ENCODE data around the gene KRTAP5-7. TPM values are rescaled to one million over a fixed set of nuclear protein-coding genes. Genes with fewer than 3 reads are reported as not detected.

The KRTAP5-7 gene
- polyA plus RNA-seq, 1 of the 3 experiments (the other 2 are of a cell fraction), result 0.07 TPM

- TF ChIP-seq USF2 (IDR thresholded peaks at IDR 0.05; ENCODE audit: borderline replicate concordance, low read depth, low read length) (no peak), GATA2 (CRISPR knock-in tag; IDR thresholded peaks at IDR 0.05) (no peak), ELF1 (IDR thresholded peaks at IDR 0.05) (no peak), NRF1 (IDR thresholded peaks at IDR 0.05; ENCODE audit: low read depth, low read length) (no peak)
These were observed 36.9 kb upstream of the KRTAP5-7 start (continued) for GRCh38 chr11:71490044-71490730.

- no peaks in the 10 kb centered on the region for H3K9me2 ChIP-seq
- no peak for DNase-seq
- no peaks in the 10 kb centered on the region for H3K9me3 ChIP-seq
- peaks cover 10 to 50% of the 10 kb centered on the region in 2 experiments for H3K36me3 ChIP-seq (replicated peaks in 1 of 2; ENCODE audit: control insufficient read depth in 1 of 2, insufficient read depth in 2 of 2, low read length in 1 of 2)
- no peak overlapping the region for H2AFZ ChIP-seq (ENCODE audit: low read depth)
- POLR2A ChIA-PET, result interaction anchor here (0.6 kb wide), 1 partner anchor 15 kb away, joined by 3 read pairs; no protein-coding TSS in a partner anchor
- H3K27ac ChIP-seq (ENCODE audit: low read depth in 2 of 2, low read length in 1 of 2), result no peak overlapping the region
- H3K4me2 ChIP-seq, result no peak overlapping the region
- TF ChIP-seq MXI1 (IDR thresholded peaks at IDR 0.05; ENCODE audit: low read depth, low read length) (no peak), SIN3A (IDR thresholded peaks at IDR 0.05; ENCODE audit: borderline replicate concordance, low read depth, low read length) (no peak), CHD2 (IDR thresholded peaks at IDR 0.05; ENCODE audit: low read length, partially characterized antibody) (no peak), USF1 (IDR thresholded peaks at IDR 0.05; ENCODE audit: borderline replicate concordance, low read depth) (no peak), FOXJ3 (CRISPR knock-in tag; IDR thresholded peaks at IDR 0.05) (no peak), MEF2A (IDR thresholded peaks at IDR 0.05; ENCODE audit: borderline replicate concordance, low read depth) (no peak), NFIC (IDR thresholded peaks at IDR 0.05; ENCODE audit: borderline replicate concordance) (no peak), RCOR1 (IDR thresholded peaks at IDR 0.05; ENCODE audit: low read length) (no peak), FOXM1 (IDR thresholded peaks at IDR 0.05; ENCODE audit: low read depth) (no peak), TEAD4 (IDR thresholded peaks at IDR 0.05; ENCODE audit: borderline replicate concordance, insufficient read depth) (no peak)
- no peaks in the 10 kb centered on the region for H3K27me3 ChIP-seq (ENCODE audit: insufficient read depth)
- 96% methylated on average over 20 of the region's 28 CpGs for WGBS (ENCODE audit: low lambda C conversion rate)
- H3K4me3 ChIP-seq (ENCODE audit: low read depth in 2 of 2, low read length in 1 of 2), result no peak overlapping the region
- peaks cover 3% of the 10 kb centered on the region for H3F3A ChIP-seq (replicated peaks; ENCODE audit: insufficient read depth)
- CTCF ChIA-PET, result no interaction called here
- no peak overlapping the region for H3K9ac ChIP-seq
- H3K79me2 ChIP-seq (ENCODE audit: insufficient read depth), result no peaks in the 10 kb centered on the region
- peaks cover 10 to 18% of the 10 kb centered on the region in 2 experiments; a peak in 3 of 4 replicates for H3K4me1 ChIP-seq (ENCODE audit: control insufficient read depth in 1 of 2, insufficient read depth in 2 of 2, low read depth in 1 of 2, low read length in 1 of 2)
- no peaks in the 10 kb centered on the region for H4K20me1 ChIP-seq (ENCODE audit: insufficient read depth)
These were observed 36.2 kb upstream of the KRTAP5-7 start for GRCh38 chr11:71490731-71491390.

Data from SK-N-SH (cell line).